Choroid plexus epithelial cell (primary cell): ENCODE results near the gene ZC4H2.
"Not testable (repeated sequence)": the region's sequence is repeated elsewhere in the genome, so short reads cannot be mapped to it uniquely, and the experiment has no call there.

Experiments used
- DNase-seq: peaks from one replicate; pipeline ENCODE4 v3.0.0-alpha.2; 2010; ENCODE audit warnings: low read depth
- H3K4me3 ChIP-seq: 2 replicates; pipeline ENCODE4 v1.5.1; 2011; ENCODE audit warnings: low read depth, mild to moderate bottlenecking, control low read depth, low read length, moderate library complexity
- TF ChIP-seq, protein P1 (sequence below): conservative IDR thresholded peaks from 2 replicates; pipeline ENCODE4 v1.5.1; 2011; ENCODE audit warnings: low read depth, mild to moderate bottlenecking, control low read depth, inconsistent platforms, low read length, moderate library complexity

Gene ZC4H2

DNA sequence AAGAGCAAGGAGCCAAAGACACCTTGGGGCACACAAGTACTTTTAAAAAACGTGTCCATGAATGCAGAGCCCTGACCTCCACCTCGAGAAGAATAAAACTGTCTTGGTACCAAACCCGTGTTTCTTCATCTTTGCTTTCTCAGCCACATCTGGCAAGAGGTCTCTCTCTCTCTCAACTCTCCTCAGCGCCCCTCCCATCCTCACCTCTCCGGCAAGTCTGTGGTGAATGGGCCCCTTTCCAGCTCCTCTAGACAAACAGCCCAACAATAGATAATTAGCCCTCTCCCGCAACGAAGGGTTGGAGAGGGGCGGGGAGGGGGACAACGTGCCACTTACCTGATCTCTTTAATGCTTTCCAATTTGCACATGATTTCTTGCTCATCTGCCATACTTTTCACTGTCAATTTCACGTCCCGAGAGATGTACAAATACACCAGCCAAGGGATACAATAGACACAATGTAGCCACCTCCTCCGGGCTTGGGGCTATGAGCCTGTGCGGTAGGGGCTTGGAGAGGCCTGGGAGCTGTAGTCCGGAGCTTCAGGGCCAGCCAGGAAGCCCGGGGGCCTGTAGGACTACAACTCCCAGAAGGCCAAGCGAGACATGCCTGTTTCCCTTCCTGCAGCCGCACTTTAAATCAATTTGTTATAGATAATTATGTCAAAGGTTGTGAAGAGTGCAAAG, at the start of gene ZC4H2:
ZC4H2 (minus strand) TSS at position 462 of the 684 bp plus-strand sequence; CDS start at position 389, 73 bp downstream.
- peak; percentile 82 for DNase-seq
- peak within 1 kb of the TSS; percentile 64 for H3K4me3 ChIP-seq
- TF ChIP-seq, protein P1, sequence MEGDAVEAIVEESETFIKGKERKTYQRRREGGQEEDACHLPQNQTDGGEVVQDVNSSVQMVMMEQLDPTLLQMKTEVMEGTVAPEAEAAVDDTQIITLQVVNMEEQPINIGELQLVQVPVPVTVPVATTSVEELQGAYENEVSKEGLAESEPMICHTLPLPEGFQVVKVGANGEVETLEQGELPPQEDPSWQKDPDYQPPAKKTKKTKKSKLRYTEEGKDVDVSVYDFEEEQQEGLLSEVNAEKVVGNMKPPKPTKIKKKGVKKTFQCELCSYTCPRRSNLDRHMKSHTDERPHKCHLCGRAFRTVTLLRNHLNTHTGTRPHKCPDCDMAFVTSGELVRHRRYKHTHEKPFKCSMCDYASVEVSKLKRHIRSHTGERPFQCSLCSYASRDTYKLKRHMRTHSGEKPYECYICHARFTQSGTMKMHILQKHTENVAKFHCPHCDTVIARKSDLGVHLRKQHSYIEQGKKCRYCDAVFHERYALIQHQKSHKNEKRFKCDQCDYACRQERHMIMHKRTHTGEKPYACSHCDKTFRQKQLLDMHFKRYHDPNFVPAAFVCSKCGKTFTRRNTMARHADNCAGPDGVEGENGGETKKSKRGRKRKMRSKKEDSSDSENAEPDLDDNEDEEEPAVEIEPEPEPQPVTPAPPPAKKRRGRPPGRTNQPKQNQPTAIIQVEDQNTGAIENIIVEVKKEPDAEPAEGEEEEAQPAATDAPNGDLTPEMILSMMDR: no peak

GRCh38 chrX:65017451-65017850, 41.2 kb upstream of the ZC4H2 start:
- DNase-seq: no peak
- TF ChIP-seq, protein P1: no peak
- no peak overlapping the region for H3K4me3 ChIP-seq

- TF ChIP-seq, protein P1: no peak
- DNase-seq: no peak
- H3K4me3 ChIP-seq: no peak overlapping the region
These were observed 38.0 kb upstream of the ZC4H2 start for GRCh38 chrX:65014230-65014629.

- no peak for DNase-seq
- TF ChIP-seq, protein P1: no peak
- no peak overlapping the region for H3K4me3 ChIP-seq
These were observed 33.2 kb upstream of the ZC4H2 start for GRCh38 chrX:65009459-65009858.

GRCh38 chrX:65002208-65002607, 26.0 kb upstream of the ZC4H2 start:
- DNase-seq: not testable (repeated sequence)

GRCh38 chrX:64996805-64997204, 20.6 kb upstream of the ZC4H2 start:
- H3K4me3 ChIP-seq: no peak overlapping the region
- TF ChIP-seq, protein P1: no peak
- no peak for DNase-seq

More at GRCh38 chrX:65002208-65002607, 26.0 kb upstream of the ZC4H2 start:
- not testable (repeated sequence) for H3K4me3 ChIP-seq

GRCh38 chrX:64994131-64994798, 18.0 kb upstream of the ZC4H2 start:
- no peak for DNase-seq
- H3K4me3 ChIP-seq: no peak overlapping the region
- TF ChIP-seq, protein P1: no peak
